ENCODE data around the gene TPD52L1. TPM values are rescaled to one million over a fixed set of nuclear protein-coding genes. Genes with fewer than 3 reads are reported as not detected.

Gene TPD52L1
- total RNA-seq, 2 donors from 2014 or later, result 24.9 to 39.1 TPM

DNA sequence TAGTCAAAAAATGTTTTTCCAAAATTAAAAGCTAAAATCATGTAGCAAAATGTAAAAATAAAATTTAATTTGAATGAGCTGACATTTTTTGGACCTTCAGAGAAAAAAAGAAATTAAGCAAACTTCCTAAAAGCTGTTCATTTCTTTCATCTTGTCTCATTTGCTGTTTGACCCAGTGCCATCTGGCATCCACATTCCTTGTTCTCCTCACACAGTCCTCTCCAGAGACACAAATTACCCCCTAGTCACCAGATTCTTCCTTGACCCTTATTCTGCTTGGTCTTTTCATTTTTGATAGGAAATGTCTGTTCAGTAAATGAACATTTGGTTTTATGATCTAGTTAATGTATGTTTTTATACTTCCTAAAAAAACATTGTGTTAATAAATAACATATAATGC is 93.0 kb downstream of the TPD52L1 start:
- Histone ChIP-seq H3K27me3 (ENCODE audit: control insufficient read depth, insufficient read depth, low read length, poor library complexity, severe bottlenecking) (no peaks in the 10 kb centered on the region), H3K36me3 (ENCODE audit: control insufficient read depth, insufficient read depth, low read length) (no peaks in the 10 kb centered on the region), H3K9ac (ENCODE audit: extremely low read depth, low read length, poor library complexity, severe bottlenecking) (no peak overlapping the region), H3K27ac (ENCODE audit: low read depth, low read length) (no peak overlapping the region), H3K9me3 (ENCODE audit: control insufficient read depth, low read length) (peaks cover 14% of the 10 kb centered on the region), H3K4me1 (ENCODE audit: control insufficient read depth, insufficient read depth, low read length) (peaks cover 6% of the 10 kb centered on the region), H3K4me3 (ENCODE audit: low read length) (no peak overlapping the region)
- TF ChIP-seq CTCF (conservative IDR thresholded peaks at IDR 0.05), result no peak
- Mint-ChIP-seq H3K4me1 (peaks cover 33% of the 10 kb centered on the region), H3K27ac (no peak overlapping the region), H3K9me3 (peaks cover 19% of the 10 kb centered on the region), H3K4me3 (no peak overlapping the region), H3K27me3 (ENCODE audit: insufficient read depth) (no peaks in the 10 kb centered on the region), H3K36me3 (ENCODE audit: low read depth) (peaks cover 8% of the 10 kb centered on the region)
- DNase-seq, result no peak

GRCh38 chr6:125248136-125248535 is 94.6 kb downstream of the TPD52L1 start:
- Histone ChIP-seq H3K4me1 (ENCODE audit: control insufficient read depth, insufficient read depth, low read length) (peaks cover 6% of the 10 kb centered on the region), H3K27me3 (ENCODE audit: control insufficient read depth, insufficient read depth, low read length, poor library complexity, severe bottlenecking) (no peaks in the 10 kb centered on the region), H3K9ac (ENCODE audit: extremely low read depth, low read length, poor library complexity, severe bottlenecking) (no peak overlapping the region), H3K4me3 (ENCODE audit: low read length) (no peak overlapping the region), H3K9me3 (ENCODE audit: control insufficient read depth, low read length) (peaks cover 3% of the 10 kb centered on the region), H3K36me3 (ENCODE audit: control insufficient read depth, insufficient read depth, low read length) (no peaks in the 10 kb centered on the region), H3K27ac (ENCODE audit: low read depth, low read length) (no peak overlapping the region)
- 91 to 96% methylated on average over 6 to 7 of the region's 7 CpGs for WGBS, 2 experiments (ENCODE audit: insufficient coverage in 1 of 2, insufficient read length in 1 of 2)
- H3K9me3 Mint-ChIP-seq, result peaks cover 4% of the 10 kb centered on the region
- no peak for DNase-seq
- H3K27ac Mint-ChIP-seq, result no peak overlapping the region
- no peaks in the 10 kb centered on the region for H3K27me3 Mint-ChIP-seq (ENCODE audit: insufficient read depth)
- H3K4me3 Mint-ChIP-seq, result no peak overlapping the region
- peaks cover 37% of the 10 kb centered on the region for H3K4me1 Mint-ChIP-seq
- H3K36me3 Mint-ChIP-seq (ENCODE audit: low read depth), result no peaks in the 10 kb centered on the region
- no peak for TF ChIP-seq CTCF (conservative IDR thresholded peaks at IDR 0.05)

- Histone ChIP-seq H3K4me1 (ENCODE audit: control insufficient read depth, insufficient read depth, low read length) (no peaks in the 10 kb centered on the region), H3K9ac (ENCODE audit: extremely low read depth, low read length, poor library complexity, severe bottlenecking) (no peak overlapping the region), H3K27ac (ENCODE audit: low read depth, low read length) (no peak overlapping the region), H3K36me3 (ENCODE audit: control insufficient read depth, insufficient read depth, low read length) (no peaks in the 10 kb centered on the region), H3K9me3 (ENCODE audit: control insufficient read depth, low read length) (no peaks in the 10 kb centered on the region), H3K27me3 (ENCODE audit: control insufficient read depth, insufficient read depth, low read length, poor library complexity, severe bottlenecking) (no peaks in the 10 kb centered on the region), H3K4me3 (ENCODE audit: low read length) (no peak overlapping the region)
- no peaks in the 10 kb centered on the region for H3K27me3 Mint-ChIP-seq (ENCODE audit: insufficient read depth)
- no peak overlapping the region for H3K27ac Mint-ChIP-seq
- TF ChIP-seq CTCF (conservative IDR thresholded peaks at IDR 0.05), result no peak
- no peak for DNase-seq
- 100% methylated on average over 1 of the region's 1 CpG for WGBS, 2 experiments (ENCODE audit: insufficient coverage in 1 of 2, insufficient read length in 1 of 2)
- H3K36me3 Mint-ChIP-seq (ENCODE audit: low read depth), result no peaks in the 10 kb centered on the region
- H3K9me3 Mint-ChIP-seq, result no peaks in the 10 kb centered on the region
- H3K4me1 Mint-ChIP-seq, result peaks cover 18% of the 10 kb centered on the region
- no peak overlapping the region for H3K4me3 Mint-ChIP-seq
Measured at GRCh38 chr6:125250511-125250910, 96.9 kb downstream of the TPD52L1 start.
